B cell (primary cell): ENCODE data around the gene GSTA2.

ENCODE experiments used
- EZH2 ChIP-seq: IDR thresholded peaks from 2 replicates; pipeline ENCODE4 v1.6.1; 2012; ENCODE audit warnings: borderline replicate concordance, low read depth, mild to moderate bottlenecking, moderate library complexity, low read length; ENCODE audit not compliant: insufficient read depth, poor library complexity, severe bottlenecking
- TF ChIP-seq, protein P1 (sequence below): fragments of 200-600 bp; IDR thresholded peaks from one replicate; pipeline ENCODE4 v1.8.0; 2022; ENCODE audit warnings: antibody characterized with exemption, mild to moderate bottlenecking

DNA sequence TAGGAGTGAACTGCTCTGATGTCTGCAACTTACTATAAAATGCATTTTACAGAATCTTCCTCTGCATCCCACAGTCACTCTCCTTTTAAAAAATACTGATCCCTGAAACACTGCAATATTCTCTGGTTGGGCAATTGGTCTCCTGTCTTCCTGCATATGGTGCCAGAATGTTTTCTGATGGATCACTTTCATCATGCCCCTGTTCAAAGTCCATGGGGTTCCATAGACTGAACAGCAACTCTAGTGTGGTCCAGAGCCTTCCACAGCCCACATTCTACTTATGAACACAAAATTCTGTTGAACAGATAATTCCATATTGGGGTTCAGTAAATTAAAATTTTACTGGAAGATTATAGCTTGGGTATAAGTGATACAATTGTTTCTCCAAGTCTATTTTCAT, 11.0 kb downstream of the GSTA2 start:
- TF ChIP-seq, protein P1, sequence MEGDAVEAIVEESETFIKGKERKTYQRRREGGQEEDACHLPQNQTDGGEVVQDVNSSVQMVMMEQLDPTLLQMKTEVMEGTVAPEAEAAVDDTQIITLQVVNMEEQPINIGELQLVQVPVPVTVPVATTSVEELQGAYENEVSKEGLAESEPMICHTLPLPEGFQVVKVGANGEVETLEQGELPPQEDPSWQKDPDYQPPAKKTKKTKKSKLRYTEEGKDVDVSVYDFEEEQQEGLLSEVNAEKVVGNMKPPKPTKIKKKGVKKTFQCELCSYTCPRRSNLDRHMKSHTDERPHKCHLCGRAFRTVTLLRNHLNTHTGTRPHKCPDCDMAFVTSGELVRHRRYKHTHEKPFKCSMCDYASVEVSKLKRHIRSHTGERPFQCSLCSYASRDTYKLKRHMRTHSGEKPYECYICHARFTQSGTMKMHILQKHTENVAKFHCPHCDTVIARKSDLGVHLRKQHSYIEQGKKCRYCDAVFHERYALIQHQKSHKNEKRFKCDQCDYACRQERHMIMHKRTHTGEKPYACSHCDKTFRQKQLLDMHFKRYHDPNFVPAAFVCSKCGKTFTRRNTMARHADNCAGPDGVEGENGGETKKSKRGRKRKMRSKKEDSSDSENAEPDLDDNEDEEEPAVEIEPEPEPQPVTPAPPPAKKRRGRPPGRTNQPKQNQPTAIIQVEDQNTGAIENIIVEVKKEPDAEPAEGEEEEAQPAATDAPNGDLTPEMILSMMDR, result no peak
- TF ChIP-seq EZH2, result no peak
